GM20000 (cell line): ENCODE measurements around the gene LCP2.
A peak's percentile ranks its signal among the peaks of the same experiment; 100 is the strongest.

Experiments
- DNase-seq: peaks from one replicate; pipeline ENCODE4 v3.0.0; 2012; ENCODE audit warnings: low spot score
- TF ChIP-seq, protein P1 (sequence below): IDR thresholded peaks from 2 replicates; pipeline ENCODE4 v1.5.1; 2012; ENCODE audit warnings: mild to moderate bottlenecking, control low read depth; ENCODE audit errors: extremely low read depth, missing control alignments

LCP2 gene

DNA sequence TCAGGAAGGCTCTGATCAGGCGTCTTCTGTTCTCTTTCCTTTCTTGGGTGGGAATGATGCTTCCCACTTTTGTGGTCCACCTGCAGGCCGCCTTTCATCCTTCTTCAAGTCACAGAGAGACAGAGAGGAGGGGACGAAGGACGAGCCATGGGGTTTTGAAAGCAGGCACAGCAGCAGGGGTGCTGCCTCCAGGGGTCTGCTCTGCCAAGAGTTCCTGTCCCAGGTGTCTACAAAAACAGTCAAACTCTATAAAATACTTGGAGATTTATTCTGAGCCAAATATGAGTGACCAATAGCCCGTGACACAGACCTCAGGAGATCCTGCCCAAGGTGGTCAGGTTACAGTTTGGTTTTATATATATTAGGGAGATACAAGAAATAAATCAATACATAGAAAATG is 34.5 kb upstream of the LCP2 start:
- DNase-seq, result no peak
- TF ChIP-seq, protein P1, sequence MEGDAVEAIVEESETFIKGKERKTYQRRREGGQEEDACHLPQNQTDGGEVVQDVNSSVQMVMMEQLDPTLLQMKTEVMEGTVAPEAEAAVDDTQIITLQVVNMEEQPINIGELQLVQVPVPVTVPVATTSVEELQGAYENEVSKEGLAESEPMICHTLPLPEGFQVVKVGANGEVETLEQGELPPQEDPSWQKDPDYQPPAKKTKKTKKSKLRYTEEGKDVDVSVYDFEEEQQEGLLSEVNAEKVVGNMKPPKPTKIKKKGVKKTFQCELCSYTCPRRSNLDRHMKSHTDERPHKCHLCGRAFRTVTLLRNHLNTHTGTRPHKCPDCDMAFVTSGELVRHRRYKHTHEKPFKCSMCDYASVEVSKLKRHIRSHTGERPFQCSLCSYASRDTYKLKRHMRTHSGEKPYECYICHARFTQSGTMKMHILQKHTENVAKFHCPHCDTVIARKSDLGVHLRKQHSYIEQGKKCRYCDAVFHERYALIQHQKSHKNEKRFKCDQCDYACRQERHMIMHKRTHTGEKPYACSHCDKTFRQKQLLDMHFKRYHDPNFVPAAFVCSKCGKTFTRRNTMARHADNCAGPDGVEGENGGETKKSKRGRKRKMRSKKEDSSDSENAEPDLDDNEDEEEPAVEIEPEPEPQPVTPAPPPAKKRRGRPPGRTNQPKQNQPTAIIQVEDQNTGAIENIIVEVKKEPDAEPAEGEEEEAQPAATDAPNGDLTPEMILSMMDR, result no peak

DNA sequence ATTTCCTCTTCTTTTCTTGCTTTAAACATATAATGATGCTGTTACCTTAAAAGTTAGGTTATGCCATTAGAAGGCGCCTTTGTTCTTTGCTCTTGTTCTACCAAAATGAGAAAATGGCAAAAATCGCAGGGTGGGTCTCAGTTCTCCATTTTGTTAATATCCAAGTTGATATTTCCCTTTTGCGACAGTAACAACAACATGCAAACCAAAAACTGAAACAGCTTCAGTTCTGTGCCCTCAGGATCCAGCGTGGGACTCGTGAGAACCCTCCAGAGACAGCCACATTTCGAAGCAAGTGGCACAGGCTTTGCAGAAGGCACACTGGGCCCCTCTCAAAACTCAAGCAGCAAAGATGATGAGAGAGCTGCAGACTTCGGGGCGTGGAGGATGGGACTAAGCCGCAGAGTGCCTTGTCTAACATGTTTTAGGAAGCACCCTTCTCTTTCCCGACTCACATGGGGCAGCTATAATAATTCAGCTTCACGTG is 33.0 kb upstream of the LCP2 start:
- TF ChIP-seq, protein P1, result no peak
- DNase-seq, result no peak

DNA sequence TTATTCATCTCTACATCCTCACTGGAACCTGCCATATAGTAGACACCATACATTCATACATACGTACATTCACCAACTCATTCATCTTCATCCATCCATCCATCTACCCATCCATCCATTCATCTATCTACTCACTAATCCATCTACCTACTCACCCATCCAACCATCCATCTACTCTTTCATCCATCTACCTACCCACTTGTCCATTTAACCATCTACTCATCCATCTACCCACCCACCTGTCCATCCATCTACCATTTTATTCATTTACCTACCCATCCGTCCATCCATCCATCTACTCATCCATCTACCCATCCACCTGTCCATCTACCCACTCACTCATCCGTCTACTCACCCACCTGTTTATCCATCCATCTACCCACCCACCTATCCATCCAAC is 31.9 kb upstream of the LCP2 start:
- TF ChIP-seq, protein P1, result no peak
- no peak for DNase-seq

DNA sequence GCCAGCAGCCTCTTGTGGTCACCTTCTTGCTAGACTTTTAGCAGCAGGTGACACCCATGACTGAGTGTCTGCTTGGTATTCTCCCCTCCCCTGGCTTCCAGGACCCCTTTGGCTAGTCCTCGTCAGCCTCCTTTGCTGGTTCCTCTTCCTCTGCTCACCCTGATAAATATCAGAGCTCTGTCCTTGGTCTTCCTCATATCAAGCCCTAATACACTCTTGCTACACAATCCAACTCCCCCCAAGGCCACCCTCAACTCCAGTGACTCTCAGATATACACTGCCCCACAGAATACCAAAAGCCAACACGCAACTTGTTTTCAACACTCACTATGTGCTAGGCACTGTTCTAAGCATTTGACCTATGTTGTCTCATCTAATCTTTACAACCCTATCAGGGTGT is 30.3 kb upstream of the LCP2 start:
- TF ChIP-seq, protein P1, result no peak
- no peak for DNase-seq

DNA sequence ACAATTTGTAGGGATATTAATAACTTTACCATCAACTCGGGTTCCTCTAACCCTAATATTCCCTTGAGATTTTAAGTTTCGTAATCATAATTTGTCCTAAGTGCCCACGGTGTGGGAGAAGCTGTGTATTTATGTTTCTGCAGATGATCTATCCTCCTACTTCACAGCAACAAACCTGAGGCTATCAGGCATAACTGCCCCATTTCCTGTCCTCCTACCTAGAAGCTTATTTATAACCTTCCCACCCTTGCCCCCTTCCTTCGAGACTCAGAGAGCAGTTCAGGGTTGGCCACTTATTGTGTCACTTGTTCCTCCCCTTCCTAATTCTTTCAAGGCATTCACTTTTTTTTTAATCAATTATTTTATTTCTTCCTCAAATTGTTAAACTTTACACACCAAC is 29.6 kb upstream of the LCP2 start:
- TF ChIP-seq, protein P1, result no peak
- peak; percentile 40 for DNase-seq

DNA sequence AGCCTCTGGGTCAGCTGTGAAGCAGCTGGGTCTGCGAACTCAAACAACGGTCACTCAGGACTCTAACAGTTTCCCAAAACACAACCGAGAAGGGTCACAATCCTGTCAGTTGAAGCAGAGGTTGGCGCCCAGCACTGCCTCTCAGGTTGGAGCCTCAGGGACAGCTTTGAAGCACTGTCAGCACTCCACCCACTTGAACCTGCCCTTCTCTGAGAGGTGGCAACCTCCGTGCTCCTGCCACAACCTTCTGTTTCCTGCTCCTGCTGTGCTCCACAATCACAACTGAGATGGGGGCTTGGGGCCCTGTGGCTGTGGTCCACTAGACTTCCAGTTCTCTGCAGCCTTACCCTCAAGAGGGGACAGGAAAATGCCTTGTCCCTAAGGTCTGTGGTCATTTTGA is 21.7 kb upstream of the LCP2 start:
- TF ChIP-seq, protein P1, result no peak
- no peak for DNase-seq

DNA sequence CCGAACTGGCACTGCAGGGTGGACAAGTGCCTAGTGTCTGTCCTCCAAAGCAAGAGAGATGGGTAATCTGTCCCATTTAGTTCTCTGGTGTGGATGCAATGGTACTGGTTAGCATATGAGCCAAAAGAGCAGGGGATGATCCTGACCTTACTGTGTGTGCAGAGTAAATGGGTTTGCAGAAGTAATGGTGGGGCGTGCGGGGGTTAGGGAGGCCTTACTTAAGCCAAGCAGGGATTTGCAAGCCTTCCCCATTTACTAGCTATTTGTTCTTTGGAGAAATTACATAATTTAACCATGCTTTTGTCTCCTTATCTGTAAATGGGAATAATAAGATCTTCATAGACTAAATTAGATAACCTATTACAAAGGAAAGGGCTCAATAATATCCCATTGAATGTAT is 19.9 kb upstream of the LCP2 start:
- TF ChIP-seq, protein P1, result no peak
- no peak for DNase-seq
